A673 (cell line): Measurements from ENCODE around the gene ERI3. TPM values are rescaled to one million over a fixed set of nuclear protein-coding genes. Genes with fewer than 3 reads are reported as not detected.

Experiments
- BruUV-seq: library from RNA; stranded (reverse); fragments of 400-500 nt; replicated peaks from 2 replicates; lab custom pipeline; 2021; lab: Mats Ljungman, UMichigan
- CTCF ChIA-PET: fragments of 300-600 bp; sonication (Branson Sonifier 250); formaldehyde crosslinking; loops from one replicate; lab custom pipeline; 2022; ENCODE audit warnings: antibody characterized with exemption; lab: Charles Lee
- POLR2A ChIA-PET: fragments of 300-600 bp; sonication (Branson Sonifier 250); formaldehyde crosslinking; loops from one replicate; lab custom pipeline; 2022; ENCODE audit warnings: antibody characterized with exemption; ENCODE audit not compliant: low non-redundant PET; lab: Charles Lee
- DNase-seq: peaks from one replicate; pipeline ENCODE4 v3.0.0-alpha.2; 2015; ENCODE audit warnings: low spot score
- H3K27ac ChIP-seq: fragments of 200-600 bp; sonication (generic); 2 replicates; pipeline ENCODE4 v1.5.1; 2016; ENCODE audit warnings: mixed run types, low read depth, mild to moderate bottlenecking, mixed read lengths, antibody characterized with exemption, low read length; ENCODE audit not compliant: poor library complexity, severe bottlenecking
- H3K27me3 ChIP-seq: fragments of 200-600 bp; sonication (generic); replicated peaks from 2 replicates; pipeline ENCODE4 v1.6.1; 2017; ENCODE audit warnings: mixed run types, low read depth, mild to moderate bottlenecking, mixed read lengths, antibody characterized with exemption, low read length; ENCODE audit not compliant: insufficient read depth, poor library complexity
- H3K36me3 ChIP-seq: fragments of 200-600 bp; sonication (generic); 2 replicates; pipeline ENCODE4 v1.6.1; 2016; ENCODE audit warnings: mixed run types, mild to moderate bottlenecking, mixed read lengths, antibody characterized with exemption, low read length; ENCODE audit not compliant: insufficient read depth, poor library complexity, severe bottlenecking
- H3K4me1 ChIP-seq: fragments of 200-600 bp; sonication (generic); 2 replicates; pipeline ENCODE4 v1.6.1; 2017; ENCODE audit warnings: mixed run types, mild to moderate bottlenecking, mixed read lengths, antibody characterized with exemption, low read length; ENCODE audit not compliant: insufficient read depth, poor library complexity, severe bottlenecking
- H3K4me3 ChIP-seq: fragments of 200-600 bp; sonication (generic); 2 replicates; pipeline ENCODE4 v1.5.1; 2016; ENCODE audit warnings: low read depth, mixed run types, mild to moderate bottlenecking, mixed read lengths, low read length; ENCODE audit not compliant: poor library complexity, severe bottlenecking
- H3K9me3 ChIP-seq: fragments of 200-600 bp; sonication (generic); 2 replicates; pipeline ENCODE4 v1.6.1; 2016; ENCODE audit warnings: mixed run types, low read depth, mild to moderate bottlenecking, mixed read lengths, antibody characterized with exemption, low read length; ENCODE audit not compliant: poor library complexity, severe bottlenecking
- CTCF ChIP-seq: fragments of 300-800, 200-600 bp; sonication (generic); conservative IDR thresholded peaks from 2 replicates; pipeline ENCODE4 v1.5.1; 2017; ENCODE audit warnings: low read depth, mild to moderate bottlenecking, antibody characterized with exemption, low read length, moderate library complexity, mixed read lengths
- EZH2 ChIP-seq: fragments of 200-600 bp; sonication (generic); IDR thresholded peaks from 2 replicates; pipeline ENCODE4 v1.6.1; 2017; ENCODE audit warnings: borderline replicate concordance, low read depth, mild to moderate bottlenecking, mixed read lengths, antibody characterized with exemption, low read length; ENCODE audit not compliant: poor library complexity, severe bottlenecking
- intact Hi-C: fragments of 100-400 bp; cut with micrococcal nuclease; formaldehyde crosslinking; loops from one replicate; pipeline ENCODE4 v1.10.0; 2022; ENCODE audit not compliant: unreplicated experiment
- total RNA-seq: library from RNA; stranded (reverse); gene quantifications from 2 replicates; pipeline ENCODE4 v1.2.3, GENCODE V29; 2021

The ERI3 gene
- total RNA-seq, 1 experiment from 2014 or later = 97.9 TPM

GRCh38 chr1:44268054-44268453 is 87.0 kb downstream of the ERI3 start:
- H3K36me3 ChIP-seq = no peaks in the 10 kb centered on the region
- no TSS peak for BruUV-seq
- ChIA-PET CTCF (no interaction called here), POLR2A (no interaction called here)
- H3K4me1 ChIP-seq = peaks cover 8% of the 10 kb centered on the region
- H3K9me3 ChIP-seq = no peaks in the 10 kb centered on the region
- DNase-seq = no peak
- no peak for TF ChIP-seq EZH2
- no peak for TF ChIP-seq CTCF
- no peaks in the 10 kb centered on the region for H3K27me3 ChIP-seq
- no peak overlapping the region for H3K27ac ChIP-seq
- intact Hi-C loops = no loop called here
- no peak overlapping the region for H3K4me3 ChIP-seq

GRCh38 chr1:44267438-44267837 is 87.6 kb downstream of the ERI3 start:
- ChIA-PET POLR2A (no interaction called here), CTCF (no interaction called here)
- H3K27ac ChIP-seq = no peak overlapping the region
- no peak overlapping the region for H3K4me3 ChIP-seq
- H3K36me3 ChIP-seq = no peaks in the 10 kb centered on the region
- no peaks in the 10 kb centered on the region for H3K9me3 ChIP-seq
- TF ChIP-seq EZH2 = no peak
- TF ChIP-seq CTCF = no peak
- intact Hi-C loops = no loop called here
- peaks cover 8% of the 10 kb centered on the region for H3K4me1 ChIP-seq
- DNase-seq = peak; percentile 14
- no peaks in the 10 kb centered on the region for H3K27me3 ChIP-seq
- no TSS peak for BruUV-seq

GRCh38 chr1:44266400-44267344 is 88.4 kb downstream of the ERI3 start:
- ChIA-PET CTCF (no interaction called here), POLR2A (interaction anchor here (0.7 kb wide), 1 partner anchor 27 kb away, joined by 6 read pairs; no protein-coding TSS in a partner anchor)
- TF ChIP-seq CTCF = no peak
- no peak for TF ChIP-seq EZH2
- no peaks in the 10 kb centered on the region for H3K9me3 ChIP-seq
- no TSS peak for BruUV-seq
- no peaks in the 10 kb centered on the region for H3K27me3 ChIP-seq
- intact Hi-C loops = no loop called here
- no peak for DNase-seq
- peaks cover 8% of the 10 kb centered on the region for H3K4me1 ChIP-seq
- H3K4me3 ChIP-seq = no peak overlapping the region
- H3K36me3 ChIP-seq = no peaks in the 10 kb centered on the region
- no peak overlapping the region for H3K27ac ChIP-seq
